ENCODE results near the gene NTN4.
"Not testable (repeated sequence)": the region's sequence is repeated elsewhere in the genome, so short reads cannot be mapped to it uniquely, and the experiment has no call there.

Gene NTN4

DNA sequence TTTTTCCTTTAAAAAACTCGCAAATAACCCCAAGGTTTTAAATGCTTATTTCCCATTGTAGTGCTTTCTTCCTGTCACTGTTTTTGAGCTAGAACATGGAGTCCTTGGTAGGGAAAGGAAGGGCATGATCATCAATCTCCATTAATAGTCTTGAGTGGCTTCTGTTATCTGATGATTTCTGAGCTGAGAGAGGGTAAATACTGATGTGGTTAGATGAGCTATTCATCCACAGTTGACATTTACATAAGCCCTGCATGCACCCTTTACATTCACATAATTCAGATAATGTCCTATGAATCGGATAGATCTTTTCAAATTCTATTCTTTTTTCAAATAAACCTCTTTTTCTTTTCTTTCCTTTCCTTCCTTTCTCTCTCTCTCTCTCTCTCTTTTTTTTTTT is 81.4 kb downstream of the NTN4 start:
- DNase-seq (ENCODE audit: low read depth): no peak

- DNase-seq (ENCODE audit: low read depth): no peak
Measured at GRCh38 chr12:95705143-95705542, 85.4 kb downstream of the NTN4 start.

DNA sequence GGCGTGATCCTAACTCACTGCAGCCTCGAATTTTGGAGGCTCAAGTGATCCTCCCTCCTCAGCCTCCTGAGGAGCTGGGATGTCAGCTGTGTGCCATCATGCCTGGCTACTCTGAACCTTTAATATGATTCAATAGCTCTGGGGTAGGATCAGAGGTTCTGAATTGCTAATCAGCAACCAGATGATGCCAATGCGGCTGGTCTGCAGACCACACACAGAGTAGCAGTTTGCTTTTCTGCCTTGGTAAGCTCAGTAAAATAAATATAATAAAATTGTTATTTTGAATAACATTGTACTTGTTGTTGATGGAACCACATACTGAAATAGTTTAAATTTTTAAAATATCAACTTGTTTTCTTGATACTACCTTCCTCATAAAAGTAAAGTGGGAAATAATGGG is 86.6 kb downstream of the NTN4 start:
- no peak for DNase-seq (ENCODE audit: low read depth)

GRCh38 chr12:95701722-95702418 is 88.7 kb downstream of the NTN4 start:
- no peak for DNase-seq (ENCODE audit: low read depth)

GRCh38 chr12:95701275-95701674 is 89.3 kb downstream of the NTN4 start:
- no peak for DNase-seq (ENCODE audit: low read depth)

- DNase-seq (ENCODE audit: low read depth): no peak
Measured at GRCh38 chr12:95700316-95700785, 90.2 kb downstream of the NTN4 start.

DNA sequence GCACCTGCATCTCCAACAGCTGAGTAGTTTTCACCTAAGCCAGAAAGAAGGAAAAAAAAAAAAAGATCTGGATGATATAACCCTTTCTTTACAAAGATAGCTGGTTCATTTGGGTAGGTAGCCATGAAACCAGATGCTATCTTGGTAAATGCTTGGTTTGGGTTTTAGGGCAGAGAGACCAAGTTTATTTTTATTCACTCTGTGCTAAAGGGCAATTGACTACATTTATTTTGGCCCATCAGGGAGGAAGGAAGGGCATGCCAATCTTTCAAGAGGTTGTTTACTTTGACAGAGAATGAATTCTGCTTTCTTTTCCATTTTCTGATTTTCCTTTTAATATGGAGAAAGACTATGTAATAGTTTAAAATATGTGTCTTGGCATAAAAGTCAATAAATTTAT is 91.0 kb downstream of the NTN4 start:
- DNase-seq (ENCODE audit: low read depth): no peak

DNA sequence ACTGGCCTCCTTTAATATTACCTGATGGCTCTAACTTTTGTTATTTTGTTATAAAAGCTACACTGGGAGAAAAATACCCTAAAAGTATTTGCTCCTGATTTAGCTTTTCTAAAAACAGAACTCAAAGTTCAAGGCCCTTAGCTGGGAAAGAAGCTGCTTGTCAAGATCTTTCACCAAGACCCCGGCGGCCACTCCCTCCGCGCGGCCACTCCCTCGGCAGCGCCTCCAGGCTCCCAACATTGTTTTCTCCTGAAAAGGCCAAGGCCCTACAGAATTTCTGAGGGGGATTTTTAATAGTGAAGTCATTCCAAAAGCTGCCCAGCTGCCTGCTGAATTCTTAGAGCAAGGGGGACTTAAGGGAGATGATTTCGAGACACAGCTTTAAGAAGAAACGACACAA is 96.4 kb downstream of the NTN4 start:
- DNase-seq (ENCODE audit: low read depth): no peak

DNA sequence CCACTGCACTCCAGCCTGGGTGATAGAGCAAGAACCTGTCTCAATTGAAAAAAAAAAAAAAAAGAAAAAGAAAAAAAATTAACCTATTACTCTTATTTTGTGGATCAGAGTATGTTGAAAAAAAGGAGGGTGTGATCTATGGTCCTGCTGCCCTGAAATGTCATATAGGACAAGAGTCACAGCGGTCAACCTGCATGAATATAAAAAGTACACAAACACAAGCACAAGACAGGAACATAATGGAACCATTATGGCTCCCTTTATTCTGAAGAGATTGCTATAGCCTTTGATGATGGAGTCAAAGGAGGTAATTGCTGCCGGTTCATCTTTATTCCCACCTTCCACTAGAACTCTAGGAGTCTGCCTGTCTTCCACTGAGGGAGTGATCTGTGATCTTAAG is 96.9 kb downstream of the NTN4 start:
- no peak for DNase-seq (ENCODE audit: low read depth)

DNA sequence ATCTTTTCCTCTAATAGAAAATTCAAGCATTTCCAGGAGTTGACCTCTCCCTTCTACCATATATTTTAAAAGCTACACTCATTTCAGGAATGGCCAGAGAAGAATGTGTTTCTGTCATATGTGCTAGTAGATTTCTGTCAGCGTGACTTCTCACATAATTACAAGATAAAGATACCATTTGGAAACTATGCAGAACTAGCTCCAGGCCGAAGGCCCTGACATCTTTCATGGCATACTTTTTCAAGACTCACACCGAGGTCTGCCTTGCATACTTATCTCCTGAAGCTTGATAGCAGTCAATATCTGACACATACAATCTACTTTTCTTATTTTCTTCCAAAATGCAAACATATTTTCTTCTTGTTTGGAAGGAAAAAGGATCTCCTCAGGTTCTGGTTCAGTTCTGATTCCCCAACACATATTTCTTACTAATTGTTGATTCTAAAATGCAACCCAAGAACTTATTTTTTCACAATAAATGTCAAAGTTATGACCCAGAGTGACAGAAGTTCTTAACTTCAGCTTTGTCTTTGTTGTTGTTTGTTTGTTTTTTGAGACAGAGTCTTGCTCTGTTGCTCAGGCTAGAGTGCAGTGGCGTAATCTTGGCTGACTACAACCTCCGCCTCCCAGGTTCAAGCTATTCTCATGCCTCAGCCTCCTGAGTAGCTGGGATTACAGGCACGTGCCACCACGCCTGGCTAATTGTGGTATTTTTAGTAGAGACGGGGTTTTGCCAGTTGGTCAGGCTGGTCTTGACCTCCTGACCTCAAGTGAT is 99.5 kb downstream of the NTN4 start:
- no peak for DNase-seq (ENCODE audit: low read depth)

DNA sequence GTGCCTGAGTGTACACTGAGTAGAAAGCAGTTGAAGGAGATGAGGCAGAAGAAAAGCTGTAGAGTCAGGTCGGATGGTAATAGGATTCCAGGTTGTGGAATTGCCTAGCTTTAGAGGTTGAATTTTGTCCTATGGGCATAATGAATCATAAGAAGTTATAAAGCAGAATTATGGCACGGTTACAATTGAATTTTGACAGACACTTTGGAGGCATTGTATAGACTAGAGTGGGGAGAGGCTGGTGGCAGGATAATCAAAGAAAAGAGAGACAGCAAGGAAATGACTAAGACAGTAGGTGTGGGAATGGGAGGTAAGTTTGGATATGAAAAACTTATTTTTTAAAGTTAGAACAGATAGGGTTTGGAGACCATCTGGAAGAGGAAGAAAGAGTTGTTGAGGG is 102.6 kb downstream of the NTN4 start:
- no peak for DNase-seq (ENCODE audit: low read depth)

GRCh38 chr12:95683418-95683817 is 107.1 kb downstream of the NTN4 start:
- DNase-seq (ENCODE audit: low read depth): no peak

- no peak for DNase-seq (ENCODE audit: low read depth)
Measured at GRCh38 chr12:95681210-95681765, 109.3 kb downstream of the NTN4 start.

GRCh38 chr12:95678684-95679083 is 111.9 kb downstream of the NTN4 start:
- no peak for DNase-seq (ENCODE audit: low read depth)

GRCh38 chr12:95677782-95678181 is 112.8 kb downstream of the NTN4 start:
- DNase-seq (ENCODE audit: low read depth): not testable (repeated sequence)

GRCh38 chr12:95674631-95675030 is 115.9 kb downstream of the NTN4 start:
- DNase-seq (ENCODE audit: low read depth): no peak

DNA sequence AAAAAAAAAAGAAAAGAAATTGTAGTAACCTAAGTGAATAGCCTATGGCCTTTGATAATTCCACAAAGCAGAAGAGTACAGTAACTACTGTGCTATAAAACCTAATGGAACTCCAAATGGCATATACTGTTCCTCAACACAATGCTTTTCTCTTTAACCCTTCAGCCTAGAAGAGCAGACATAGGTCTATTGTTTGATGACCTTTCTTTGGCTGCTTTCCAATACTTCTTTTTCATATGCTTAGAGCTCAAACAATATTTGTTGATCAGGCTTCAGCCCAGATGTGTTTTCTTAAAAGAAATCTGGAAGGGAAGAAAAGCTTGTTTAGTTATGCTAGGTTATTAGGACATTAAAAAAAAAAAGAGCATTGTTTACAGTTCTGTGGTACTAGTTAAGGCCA is 116.4 kb downstream of the NTN4 start:
- DNase-seq (ENCODE audit: low read depth): no peak

DNA sequence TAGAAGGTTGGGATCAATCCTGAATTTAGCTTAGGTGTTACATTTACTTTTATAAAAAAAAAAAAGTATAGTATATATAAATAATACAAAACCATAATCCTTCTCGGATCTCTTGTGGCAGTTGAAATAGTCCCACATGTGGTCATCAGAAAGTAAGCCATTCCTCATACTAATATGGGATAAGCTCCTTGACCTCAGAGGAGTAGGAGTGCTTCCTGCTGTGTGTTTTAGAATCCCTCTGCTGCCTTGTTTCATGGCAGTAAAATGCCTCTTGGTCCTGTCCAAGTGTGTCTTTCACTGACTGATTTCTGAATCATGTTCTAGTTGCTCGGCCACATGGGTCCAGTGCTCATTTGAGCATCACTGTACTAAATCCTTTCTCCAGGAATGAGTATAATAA is 117.0 kb downstream of the NTN4 start:
- no peak for DNase-seq (ENCODE audit: low read depth)

DNA sequence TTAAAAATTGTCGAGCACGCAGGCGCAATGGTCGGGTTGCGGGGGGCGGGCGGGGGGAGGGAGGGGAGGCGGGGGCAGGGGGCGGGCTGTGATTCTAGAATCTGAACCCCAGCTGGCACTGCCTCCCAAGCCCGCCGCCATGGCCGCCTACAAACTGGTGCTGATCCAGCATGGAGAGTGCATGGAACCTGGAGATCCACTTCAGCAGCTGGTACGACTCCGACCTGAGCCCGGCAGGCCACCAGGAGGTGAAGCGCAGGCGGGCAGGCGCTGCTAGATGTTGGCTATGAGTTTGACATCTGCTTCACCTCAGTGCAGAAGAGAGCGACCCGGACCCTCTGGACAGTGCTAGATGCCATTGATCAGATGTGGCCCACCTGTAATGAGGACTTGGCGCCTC is 118.4 kb downstream of the NTN4 start:
- DNase-seq (ENCODE audit: low read depth): no peak

DNA sequence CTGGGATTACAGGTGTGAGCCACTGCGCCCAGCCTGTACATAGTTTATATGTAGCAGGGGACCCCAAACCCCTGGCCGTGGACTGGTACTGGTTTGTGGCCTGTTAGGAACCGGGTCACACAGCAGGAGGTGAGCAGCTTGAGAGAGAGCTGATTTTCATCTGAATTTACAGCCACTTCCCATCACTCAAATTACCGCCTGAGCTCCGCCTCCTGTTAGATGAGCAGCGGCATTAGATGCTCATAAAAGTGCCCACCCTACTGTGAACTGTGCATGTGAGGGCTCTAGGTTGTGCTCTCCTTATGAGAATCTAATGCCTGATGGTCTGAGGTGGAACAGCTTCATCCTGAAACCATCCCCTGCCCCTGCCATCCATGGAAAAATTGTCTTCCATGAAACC is 119.3 kb downstream of the NTN4 start:
- no peak for DNase-seq (ENCODE audit: low read depth)

GRCh38 chr12:95663525-95663924 is 127.0 kb downstream of the NTN4 start:
- no peak for DNase-seq (ENCODE audit: low read depth)

- DNase-seq (ENCODE audit: low read depth): no peak
Measured at GRCh38 chr12:95661360-95661759, 129.2 kb downstream of the NTN4 start.

- no peak for DNase-seq (ENCODE audit: low read depth)
Measured at GRCh38 chr12:95658386-95658785, 132.2 kb downstream of the NTN4 start.
